B cell (primary cell): Measurements from ENCODE around the gene ESD. TPM values are rescaled to one million over a fixed set of nuclear protein-coding genes. Genes with fewer than 3 reads are reported as not detected.

Experiments used
- ATAC-seq: fragments of 200-7000 bp; cut with Tn5 transposase; one replicate; pipeline ENCODE4 v1.10.0; 2021; ENCODE audit warnings: low read depth, mild to moderate bottlenecking, moderate number of reproducible peaks, moderate library complexity
- CTCF ChIA-PET: fragments of 350-600 bp; sonication (Branson Sonifier 250); formaldehyde crosslinking; loops from one replicate; lab custom pipeline; 2021; ENCODE audit warnings: antibody characterized with exemption, inconsistent platforms; lab: Charles Lee
- POLR2A ChIA-PET: fragments of 350-600 bp; sonication (Branson Sonifier 250); formaldehyde crosslinking; loops from one replicate; lab custom pipeline; 2021; ENCODE audit warnings: antibody characterized with exemption; lab: Charles Lee
- DNase-seq: peaks from one replicate; pipeline ENCODE4 v3.0.0; 2013
- H2AFZ ChIP-seq: 2 replicates; pipeline ENCODE4 v1.6.1; 2012; ENCODE audit warnings: mild to moderate bottlenecking, low read depth, low read length; ENCODE audit not compliant: insufficient read depth, poor library complexity, severe bottlenecking
- H3K27ac ChIP-seq, 2 donors: 1 replicate in 1 of 2; 2 replicates in 1 of 2; pipeline ENCODE4 v1.5.1; 2012 to 2013; ENCODE audit warnings: low read length in 2 of 2, mild to moderate bottlenecking in 2 of 2, moderate library complexity in 1 of 2
- H3K27me3 ChIP-seq, 4 experiments: fragments of 200-600 bp in 1 of 4; sonication (generic) in 1 of 4; replicated peaks in 1 of 4; 1 replicate in 2 of 4; 2 replicates in 2 of 4; pipeline versions ENCODE4 v1.6.1 to v1.7.0; 2013 to 2016; ENCODE audit warnings: low read length in 3 of 4, mild to moderate bottlenecking in 2 of 4, mixed read lengths in 1 of 4, moderate library complexity in 1 of 4; ENCODE audit not compliant: insufficient read depth in 4 of 4, control insufficient read depth in 3 of 4; ENCODE audit errors: control extremely low read depth in 1 of 4
- H3K36me3 ChIP-seq, 2 experiments: replicated peaks in 1 of 2; 1 replicate in 1 of 2; 2 replicates in 1 of 2; pipeline versions ENCODE4 v1.6.1 to v1.7.1; 2013; ENCODE audit warnings: low read length in 1 of 2; ENCODE audit not compliant: insufficient read depth in 2 of 2, control insufficient read depth in 1 of 2; ENCODE audit errors: control extremely low read depth in 1 of 2, extremely low read depth in 1 of 2
- H3K4me1 ChIP-seq, 2 donors: fragments of 200-600 bp in 1 of 2; sonication (generic) in 1 of 2; 1 replicate in 1 of 2; 2 replicates in 1 of 2; pipeline versions ENCODE4 v1.5.1 to v1.6.1; 2013 to 2017; ENCODE audit warnings: low read length in 2 of 2; ENCODE audit not compliant: control insufficient read depth in 2 of 2, insufficient read depth in 2 of 2
- H3K4me2 ChIP-seq: replicated peaks from 2 replicates; pipeline ENCODE3; 2012; ENCODE audit warnings: mild to moderate bottlenecking, low read depth, low read length; ENCODE audit not compliant: poor library complexity, severe bottlenecking
- H3K4me3 ChIP-seq, 5 experiments: fragments of 200-600 bp in 1 of 5; sonication (generic) in 1 of 5; 1 replicate in 3 of 5; 2 replicates in 2 of 5; pipeline versions ENCODE4 v1.5.1 to v1.7.0; 2011 to 2016; ENCODE audit warnings: low read length in 4 of 5, mild to moderate bottlenecking in 4 of 5, low read depth in 2 of 5, control low read depth in 1 of 5, moderate library complexity in 1 of 5; ENCODE audit not compliant: insufficient read depth in 1 of 5; ENCODE audit errors: control extremely low read depth in 1 of 5, extremely low read depth in 1 of 5
- H3K79me2 ChIP-seq: fragments of 200-600 bp; sonication (generic); one replicate; pipeline ENCODE4 v1.6.0; 2016; ENCODE audit warnings: low read length; ENCODE audit not compliant: control insufficient read depth, insufficient read depth
- H3K9ac ChIP-seq: fragments of 200-600 bp; sonication (generic); 2 replicates; pipeline ENCODE4 v1.6.1; 2017; ENCODE audit warnings: mild to moderate bottlenecking, low read length, moderate library complexity
- H3K9me3 ChIP-seq, 3 donors: one replicate each; pipeline versions ENCODE4 v1.6.1 to v1.7.1; 2013; ENCODE audit warnings: low read length in 2 of 3; ENCODE audit not compliant: control insufficient read depth in 2 of 3, insufficient read depth in 1 of 3; ENCODE audit errors: control extremely low read depth in 1 of 3
- H4K20me1 ChIP-seq: 2 replicates; pipeline ENCODE4 v1.6.0; 2012; ENCODE audit warnings: mild to moderate bottlenecking, low read length; ENCODE audit not compliant: insufficient read depth, control insufficient read depth, poor library complexity, severe bottlenecking
- H3K27ac Mint-ChIP-seq: one replicate; pipeline ENCODE4 v1.8.0; 2021; ENCODE audit warnings: mixed read lengths
- H3K27me3 Mint-ChIP-seq: one replicate; pipeline ENCODE4 v1.8.0; 2021; ENCODE audit warnings: mixed read lengths
- H3K4me1 Mint-ChIP-seq: one replicate; pipeline ENCODE4 v1.8.0; 2021; ENCODE audit warnings: mixed read lengths
- H3K4me3 Mint-ChIP-seq: one replicate; pipeline ENCODE4 v1.8.0; 2021; ENCODE audit warnings: mixed read lengths
- H3K9me3 Mint-ChIP-seq: one replicate; pipeline ENCODE4 v1.8.0; 2022; ENCODE audit warnings: mixed read lengths; ENCODE audit not compliant: insufficient read depth
- EZH2 ChIP-seq: IDR thresholded peaks from 2 replicates; pipeline ENCODE4 v1.6.1; 2012; ENCODE audit warnings: borderline replicate concordance, low read depth, mild to moderate bottlenecking, moderate library complexity, low read length; ENCODE audit not compliant: insufficient read depth, poor library complexity, severe bottlenecking
- WGBS: methylation state at CpG from one replicate; pipeline ENCODE4 v1.1.5; 2013; ENCODE audit warnings: missing lambda C conversion rate; ENCODE audit not compliant: insufficient coverage; 5-methylcytosine and 5-hydroxymethylcytosine counted together
- intact Hi-C: fragments of 100-400 bp; cut with micrococcal nuclease; formaldehyde crosslinking; loops from one replicate; pipeline ENCODE4 v1.10.0; 2022
- polyA plus RNA-seq: library from polyadenylated mRNA; depleted of rRNA; stranded (reverse); fragments of >200 nt; gene quantifications from 2 replicates; pipeline ENCODE4 v1.2.3, GENCODE V29; 2012
- total RNA-seq, 2 donors: library from RNA; stranded (reverse); fragments of 120-200 nt in 1 of 2; gene quantifications; 1 replicate in 1 of 2; 2 replicates in 1 of 2; pipeline versions ENCODE4 v1.2.3 to v1.2.4, GENCODE V29; 2013 to 2022
- TF ChIP-seq, protein P1 (sequence below): fragments of 200-600 bp; IDR thresholded peaks from one replicate; pipeline ENCODE4 v1.8.0; 2022; ENCODE audit warnings: antibody characterized with exemption, mild to moderate bottlenecking

Gene ESD
- total and polyA plus RNA-seq, 2 donors (not counting 1 experiment from before 2014, with no cell fraction given) = 29.9 to 52.9 TPM

- CTCF ChIA-PET = interaction anchor here (1.4 kb wide), 1 partner anchor 11 kb away, joined by 4 read pairs; no protein-coding TSS in a partner anchor
- Mint-ChIP-seq H3K9me3 (no peaks in the 10 kb centered on the region), H3K4me3 (no peak overlapping the region), H3K4me1 (peaks cover 30% of the 10 kb centered on the region), H3K27me3 (no peaks in the 10 kb centered on the region), H3K27ac (no peak overlapping the region)
- DNase-seq (no peak), ATAC-seq (no peak)
- H3K27me3 ChIP-seq = peaks cover 0 to 12% (median 0%) of the 10 kb centered on the region in 4 experiments
- H3K4me1 ChIP-seq = peaks cover 24 to 25% of the 10 kb centered on the region in 2 donors
- POLR2A ChIA-PET = no interaction called here
- no peak for TF ChIP-seq EZH2
- TF ChIP-seq, protein P1, sequence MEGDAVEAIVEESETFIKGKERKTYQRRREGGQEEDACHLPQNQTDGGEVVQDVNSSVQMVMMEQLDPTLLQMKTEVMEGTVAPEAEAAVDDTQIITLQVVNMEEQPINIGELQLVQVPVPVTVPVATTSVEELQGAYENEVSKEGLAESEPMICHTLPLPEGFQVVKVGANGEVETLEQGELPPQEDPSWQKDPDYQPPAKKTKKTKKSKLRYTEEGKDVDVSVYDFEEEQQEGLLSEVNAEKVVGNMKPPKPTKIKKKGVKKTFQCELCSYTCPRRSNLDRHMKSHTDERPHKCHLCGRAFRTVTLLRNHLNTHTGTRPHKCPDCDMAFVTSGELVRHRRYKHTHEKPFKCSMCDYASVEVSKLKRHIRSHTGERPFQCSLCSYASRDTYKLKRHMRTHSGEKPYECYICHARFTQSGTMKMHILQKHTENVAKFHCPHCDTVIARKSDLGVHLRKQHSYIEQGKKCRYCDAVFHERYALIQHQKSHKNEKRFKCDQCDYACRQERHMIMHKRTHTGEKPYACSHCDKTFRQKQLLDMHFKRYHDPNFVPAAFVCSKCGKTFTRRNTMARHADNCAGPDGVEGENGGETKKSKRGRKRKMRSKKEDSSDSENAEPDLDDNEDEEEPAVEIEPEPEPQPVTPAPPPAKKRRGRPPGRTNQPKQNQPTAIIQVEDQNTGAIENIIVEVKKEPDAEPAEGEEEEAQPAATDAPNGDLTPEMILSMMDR = no peak
- no peak overlapping the region for H2AFZ ChIP-seq
- no peak overlapping the region for H3K27ac ChIP-seq
- H4K20me1 ChIP-seq = peaks cover 7% of the 10 kb centered on the region
- intact Hi-C loops = no loop called here
- no peak overlapping the region for H3K4me2 ChIP-seq
- H3K79me2 ChIP-seq = no peaks in the 10 kb centered on the region
- H3K9me3 ChIP-seq = no peaks in the 10 kb centered on the region
- H3K36me3 ChIP-seq = peaks cover 0 to 13% of the 10 kb centered on the region in 2 experiments
- H3K4me3 ChIP-seq = no peak overlapping the region
- H3K9ac ChIP-seq = no peak overlapping the region
Observed at GRCh38 chr13:46754812-46755211, 42.1 kb downstream of the ESD start.

DNA sequence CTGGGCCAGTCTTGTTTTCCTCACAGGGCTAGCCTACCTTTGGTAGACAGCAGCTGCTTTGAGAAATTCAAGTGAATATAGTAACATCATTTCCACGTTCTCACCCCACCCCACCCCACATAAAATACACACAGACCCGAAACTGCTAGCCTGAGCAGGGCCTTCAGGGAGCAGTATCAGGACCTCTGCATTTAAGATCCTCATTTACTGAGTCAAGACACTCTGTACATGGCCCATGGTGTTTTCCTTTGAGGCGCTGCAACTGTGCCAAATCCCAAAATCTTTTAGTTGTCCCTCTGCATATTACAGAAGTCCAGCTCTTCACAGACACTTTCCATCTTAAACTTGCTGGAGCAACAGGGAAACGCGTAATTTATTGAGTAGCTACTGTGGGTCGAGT, 43.0 kb downstream of the ESD start:
- ATAC-seq = no peak

More for the DNA sequence above, 43.0 kb downstream of the ESD start:
- H3K27ac ChIP-seq = no peak overlapping the region
- no peak overlapping the region for H3K4me3 ChIP-seq
- Mint-ChIP-seq H3K4me3 (no peak overlapping the region), H3K4me1 (peaks cover 29% of the 10 kb centered on the region), H3K27ac (no peak overlapping the region), H3K27me3 (no peaks in the 10 kb centered on the region), H3K9me3 (no peaks in the 10 kb centered on the region)
- peaks cover 7% of the 10 kb centered on the region for H4K20me1 ChIP-seq
- H3K9me3 ChIP-seq = no peaks in the 10 kb centered on the region
- CTCF ChIA-PET = interaction anchor here (0.9 to 1.4 kb wide), 3 partner anchors 12 to 399 kb away, joined by 3 to 4 read pairs (median 3); no protein-coding TSS in a partner anchor
- H3K9ac ChIP-seq = no peak overlapping the region
- H3K79me2 ChIP-seq = no peaks in the 10 kb centered on the region
- 98% methylated on average over 5 of the region's 6 CpGs for WGBS
- TF ChIP-seq, protein P1 = no peak
- TF ChIP-seq EZH2 = no peak
- H3K36me3 ChIP-seq = peaks cover 0 to 16% of the 10 kb centered on the region in 2 experiments
- no peak overlapping the region for H2AFZ ChIP-seq
- intact Hi-C loops = no loop called here
- DNase-seq = no peak
- H3K4me1 ChIP-seq = peaks cover 24 to 25% of the 10 kb centered on the region in 2 donors
- peaks cover 0 to 9% (median 0%) of the 10 kb centered on the region in 4 experiments for H3K27me3 ChIP-seq
- POLR2A ChIA-PET = no interaction called here
- no peak overlapping the region for H3K4me2 ChIP-seq
